Measurements from ENCODE around the gene NFATC2.
"Not testable (repeated sequence)": the region's sequence is repeated elsewhere in the genome, so short reads cannot be mapped to it uniquely, and the experiment has no call there.

The NFATC2 gene

DNA sequence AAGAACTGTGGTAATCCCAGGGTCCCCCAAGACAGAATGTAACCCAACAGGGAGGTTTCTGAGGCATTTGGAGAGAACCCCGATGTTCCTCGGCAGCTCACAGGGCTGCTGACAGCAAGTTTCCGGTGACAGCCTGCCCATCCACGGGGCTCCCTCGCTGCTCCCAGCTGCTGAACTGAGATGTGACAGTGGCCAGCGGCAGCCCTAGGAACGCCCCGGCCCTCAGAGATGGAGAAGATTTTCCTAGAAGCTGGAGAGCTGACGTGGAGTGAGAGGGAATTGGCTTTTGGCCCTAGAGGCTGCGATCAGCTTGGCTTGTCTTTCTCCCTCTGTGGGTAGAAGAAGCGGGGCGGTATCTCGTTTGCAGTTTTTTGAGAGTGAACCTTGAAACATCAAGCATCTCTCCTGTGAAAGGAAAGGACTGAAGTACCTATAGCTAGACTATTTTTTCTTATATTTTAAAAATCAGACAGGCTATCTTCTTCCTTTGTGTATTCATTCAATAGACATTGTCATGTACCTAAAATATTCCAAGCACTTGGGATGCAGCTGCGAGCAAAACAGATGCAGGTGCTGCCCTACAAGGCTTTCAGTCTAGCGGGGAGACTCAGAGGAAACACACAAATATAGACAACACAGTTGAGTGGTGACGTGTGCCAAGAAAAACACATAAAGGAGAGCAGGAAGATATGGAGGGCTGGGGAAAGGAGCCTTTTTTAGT, 28.4 kb upstream of the NFATC2 start:
- H2AFZ ChIP-seq (ENCODE audit: low read length): no peak overlapping the region
- no peaks in the 10 kb centered on the region for H3F3A ChIP-seq (ENCODE audit: insufficient read depth, low read length)
- peaks cover 26% of the 10 kb centered on the region; the same call in 1 of the 2 replicates for H3K27me3 ChIP-seq (ENCODE audit: insufficient read depth, low read length)
- H3K4me1 ChIP-seq (ENCODE audit: insufficient read depth, low read length, severe bottlenecking): no peaks in the 10 kb centered on the region
- H3K4me3 ChIP-seq (ENCODE audit: low read depth, low read length, poor library complexity, severe bottlenecking): no peak overlapping the region
- no peaks in the 10 kb centered on the region for H4K20me1 ChIP-seq (ENCODE audit: insufficient read depth, low read length)
- TF ChIP-seq, protein P1, sequence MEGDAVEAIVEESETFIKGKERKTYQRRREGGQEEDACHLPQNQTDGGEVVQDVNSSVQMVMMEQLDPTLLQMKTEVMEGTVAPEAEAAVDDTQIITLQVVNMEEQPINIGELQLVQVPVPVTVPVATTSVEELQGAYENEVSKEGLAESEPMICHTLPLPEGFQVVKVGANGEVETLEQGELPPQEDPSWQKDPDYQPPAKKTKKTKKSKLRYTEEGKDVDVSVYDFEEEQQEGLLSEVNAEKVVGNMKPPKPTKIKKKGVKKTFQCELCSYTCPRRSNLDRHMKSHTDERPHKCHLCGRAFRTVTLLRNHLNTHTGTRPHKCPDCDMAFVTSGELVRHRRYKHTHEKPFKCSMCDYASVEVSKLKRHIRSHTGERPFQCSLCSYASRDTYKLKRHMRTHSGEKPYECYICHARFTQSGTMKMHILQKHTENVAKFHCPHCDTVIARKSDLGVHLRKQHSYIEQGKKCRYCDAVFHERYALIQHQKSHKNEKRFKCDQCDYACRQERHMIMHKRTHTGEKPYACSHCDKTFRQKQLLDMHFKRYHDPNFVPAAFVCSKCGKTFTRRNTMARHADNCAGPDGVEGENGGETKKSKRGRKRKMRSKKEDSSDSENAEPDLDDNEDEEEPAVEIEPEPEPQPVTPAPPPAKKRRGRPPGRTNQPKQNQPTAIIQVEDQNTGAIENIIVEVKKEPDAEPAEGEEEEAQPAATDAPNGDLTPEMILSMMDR (IDR thresholded peaks at IDR 0.05; ENCODE audit: low read length): no peak
- no peak for TF ChIP-seq EZH2 (IDR thresholded peaks at IDR 0.05; ENCODE audit: borderline replicate concordance, low read length)
- H3K36me3 ChIP-seq (ENCODE audit: insufficient read depth, low read length): no peaks in the 10 kb centered on the region; the same call in 1 of the 2 replicates
- no peak overlapping the region for H3K27ac ChIP-seq (ENCODE audit: low read depth, low read length, poor library complexity, severe bottlenecking)
- no peak overlapping the region for H3K4me2 ChIP-seq (ENCODE audit: low read length)
- no peak overlapping the region for H3K9ac ChIP-seq (ENCODE audit: low read length)
- no peaks in the 10 kb centered on the region for H3K9me3 ChIP-seq (ENCODE audit: low read length)
- no peaks in the 10 kb centered on the region for H3K79me2 ChIP-seq (ENCODE audit: insufficient read depth, low read length)
- no peaks in the 10 kb centered on the region for H3K9me2 ChIP-seq (ENCODE audit: low read depth, low read length)

DNA sequence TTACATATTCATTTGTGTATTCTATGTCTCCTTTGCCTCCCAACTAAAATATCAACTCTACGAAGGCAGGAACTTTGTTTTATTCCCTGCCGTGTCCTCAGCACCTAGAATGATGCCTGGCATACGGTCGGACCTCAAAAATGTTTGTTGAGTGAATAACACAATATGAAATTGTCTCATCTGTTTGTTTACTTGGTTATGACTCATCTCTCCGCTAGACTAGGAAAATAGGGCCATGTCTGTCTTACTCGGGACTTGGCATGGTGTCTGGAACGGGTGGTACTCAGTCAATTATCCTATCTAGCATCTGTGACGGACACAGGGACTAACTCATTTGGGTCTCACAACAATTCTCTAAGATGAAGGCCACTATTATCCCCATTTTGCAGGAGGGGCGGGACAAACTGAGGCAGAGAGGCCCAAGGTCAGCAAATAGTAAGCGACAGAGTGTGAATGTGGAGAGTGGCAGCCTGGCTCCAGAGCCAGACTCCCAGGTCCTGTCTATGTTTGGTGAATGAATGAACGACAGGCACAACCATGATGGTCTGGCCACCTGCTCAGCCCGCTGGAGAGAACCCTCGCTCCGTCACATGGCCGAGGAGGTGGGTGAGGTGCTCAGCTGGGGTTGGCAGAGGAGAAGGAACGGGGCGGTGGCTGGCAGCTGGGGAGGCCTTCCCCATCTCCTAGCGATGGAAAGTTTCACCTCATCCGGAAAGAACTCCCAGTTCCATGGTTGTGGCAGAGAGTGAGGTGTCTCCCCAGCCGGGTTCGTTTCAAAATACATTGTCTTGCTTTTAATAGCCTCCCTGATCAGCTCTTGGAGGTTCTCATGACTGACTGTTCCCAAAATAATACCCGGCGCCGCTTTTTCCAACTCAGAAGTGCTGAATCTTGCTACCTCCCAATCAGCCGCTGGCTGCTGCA, 27.6 kb upstream of the NFATC2 start:
- Histone ChIP-seq H3F3A (ENCODE audit: insufficient read depth, low read length) (no peaks in the 10 kb centered on the region), H3K4me1 (ENCODE audit: insufficient read depth, low read length, severe bottlenecking) (peaks cover 6% of the 10 kb centered on the region), H4K20me1 (ENCODE audit: insufficient read depth, low read length) (no peaks in the 10 kb centered on the region), H3K79me2 (ENCODE audit: insufficient read depth, low read length) (no peaks in the 10 kb centered on the region), H3K9me3 (ENCODE audit: low read length) (no peaks in the 10 kb centered on the region), H3K4me2 (ENCODE audit: low read length) (no peak overlapping the region), H3K9ac (ENCODE audit: low read length) (no peak overlapping the region), H2AFZ (ENCODE audit: low read length) (no peak overlapping the region), H3K27me3 (ENCODE audit: insufficient read depth, low read length) (peaks cover 26% of the 10 kb centered on the region; the same call in 1 of the 2 replicates), H3K36me3 (ENCODE audit: insufficient read depth, low read length) (no peaks in the 10 kb centered on the region; the same call in 1 of the 2 replicates), H3K4me3 (ENCODE audit: low read depth, low read length, poor library complexity, severe bottlenecking) (no peak overlapping the region), H3K9me2 (ENCODE audit: low read depth, low read length) (no peaks in the 10 kb centered on the region), H3K27ac (ENCODE audit: low read depth, low read length, poor library complexity, severe bottlenecking) (no peak overlapping the region)
- TF ChIP-seq, protein P1 (IDR thresholded peaks at IDR 0.05; ENCODE audit: low read length): no peak
- no peak for TF ChIP-seq EZH2 (IDR thresholded peaks at IDR 0.05; ENCODE audit: borderline replicate concordance, low read length)

DNA sequence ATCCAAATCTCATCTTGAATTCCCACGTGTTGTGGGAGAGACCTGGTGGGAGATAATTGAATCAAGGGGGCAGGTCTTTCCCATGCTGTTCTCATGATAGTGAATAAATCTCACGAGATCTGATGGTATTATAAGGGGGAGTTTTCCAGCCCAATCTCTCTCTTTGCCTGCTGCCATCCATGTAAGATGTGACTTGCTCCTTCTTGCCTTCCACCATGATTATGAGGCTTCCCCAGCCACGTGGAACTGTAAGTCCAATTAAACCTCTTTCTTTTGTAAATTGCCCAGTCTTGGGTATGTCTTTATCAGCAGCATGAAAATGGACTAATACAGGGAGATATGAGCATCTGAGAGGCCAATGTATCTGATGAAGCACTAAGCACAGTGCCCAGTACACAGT, 26.0 kb upstream of the NFATC2 start:
- peaks cover 30% of the 10 kb centered on the region; the same call in 1 of the 2 replicates for H3K27me3 ChIP-seq (ENCODE audit: insufficient read depth, low read length)
- not testable (repeated sequence) for H3F3A ChIP-seq (ENCODE audit: insufficient read depth, low read length); H3K27ac ChIP-seq (ENCODE audit: low read depth, low read length, poor library complexity, severe bottlenecking); H3K79me2 ChIP-seq (ENCODE audit: insufficient read depth, low read length); H3K9ac ChIP-seq (ENCODE audit: low read length); H3K4me3 ChIP-seq (ENCODE audit: low read depth, low read length, poor library complexity, severe bottlenecking); H3K4me2 ChIP-seq (ENCODE audit: low read length); H3K9me2 ChIP-seq (ENCODE audit: low read depth, low read length); H3K9me3 ChIP-seq (ENCODE audit: low read length); H4K20me1 ChIP-seq (ENCODE audit: insufficient read depth, low read length); H3K4me1 ChIP-seq (ENCODE audit: insufficient read depth, low read length, severe bottlenecking); H3K36me3 ChIP-seq (ENCODE audit: insufficient read depth, low read length); H2AFZ ChIP-seq (ENCODE audit: low read length)
